Panc1 (cell line): ENCODE measurements around the gene EGFR. TPM values are rescaled to one million over a fixed set of nuclear protein-coding genes. Genes with fewer than 3 reads are reported as not detected.

Source experiments
- ATAC-seq: fragments of 200-7000 bp; cut with Tn5 transposase; 2 replicates; pipeline ENCODE4 v1.9.1; 2020; ENCODE audit warnings: mild to moderate bottlenecking, moderate library complexity
- BruUV-seq: library from RNA; stranded (reverse); fragments of 400-500 nt; replicated peaks from 2 replicates; lab custom pipeline; 2021; lab: Mats Ljungman, UMichigan
- CTCF ChIA-PET: fragments of 300-600 bp; sonication (Branson Sonifier 250); formaldehyde crosslinking; loops from one replicate; lab custom pipeline; 2022; ENCODE audit warnings: antibody characterized with exemption; lab: Charles Lee
- POLR2A ChIA-PET: fragments of 300-600 bp; sonication (Branson Sonifier 250); formaldehyde crosslinking; loops from one replicate; lab custom pipeline; 2022; ENCODE audit warnings: antibody characterized with exemption; lab: Charles Lee
- DNase-seq: peaks from one replicate; pipeline ENCODE4 v3.0.0-alpha.2; 2010; ENCODE audit warnings: low read depth, low spot score
- H3K27ac ChIP-seq: 2 replicates; pipeline ENCODE4 v1.5.1; 2011; ENCODE audit warnings: mild to moderate bottlenecking, low read length, inconsistent platforms
- H3K27me3 ChIP-seq: fragments of 200-500 bp; sonication (Bioruptor generic); 2 replicates; pipeline ENCODE4 v1.6.0; 2014; ENCODE audit warnings: low read length, inconsistent platforms; ENCODE audit not compliant: control insufficient read depth, insufficient read depth
- H3K36me3 ChIP-seq: fragments of 200-500 bp; sonication (Bioruptor generic); 2 replicates; pipeline ENCODE4 v1.5.1; 2014; ENCODE audit warnings: inconsistent platforms, mild to moderate bottlenecking, low read length, moderate library complexity; ENCODE audit not compliant: control insufficient read depth, insufficient read depth
- H3K4me1 ChIP-seq: 2 replicates; pipeline ENCODE4 v1.5.1; 2011; ENCODE audit warnings: inconsistent platforms, mild to moderate bottlenecking, low read length, moderate library complexity; ENCODE audit not compliant: control insufficient read depth, insufficient read depth
- H3K4me3 ChIP-seq, 2 experiments: 2 replicates each; pipeline ENCODE4 v1.5.1; 2011 to 2012; ENCODE audit warnings: low read depth in 2 of 2, low read length in 2 of 2, mild to moderate bottlenecking in 2 of 2, inconsistent platforms in 1 of 2, moderate library complexity in 1 of 2
- H3K9me3 ChIP-seq: fragments of 200-500 bp; sonication (Bioruptor generic); 2 replicates; pipeline ENCODE4 v1.5.1; 2014; ENCODE audit warnings: low read depth, mild to moderate bottlenecking, inconsistent platforms, low read length, moderate library complexity; ENCODE audit not compliant: control insufficient read depth, insufficient read depth
- POLR2AphosphoS5 ChIP-seq: IDR thresholded peaks from 2 replicates; pipeline ENCODE4 v1.6.1; 2012; ENCODE audit warnings: mild to moderate bottlenecking, low read depth, low read length, moderate library complexity
- SIN3A ChIP-seq: IDR thresholded peaks from 2 replicates; pipeline ENCODE4 v1.6.1; 2012; ENCODE audit warnings: low read depth, mild to moderate bottlenecking, low read length, moderate library complexity, borderline replicate concordance; ENCODE audit not compliant: insufficient read depth
- TCF7L2 ChIP-seq: IDR thresholded peaks from 2 replicates; pipeline ENCODE4 v1.6.1; 2011; ENCODE audit warnings: mild to moderate bottlenecking, low read depth, low read length, inconsistent platforms
- in situ Hi-C: cut with HindIII; loops from 2 replicates; pipeline ENCODE4 v1.10.0; 2016; ENCODE audit warnings: low sequenced_read_pairs, low pct_unique_long_range_greater_than_20kb
- intact Hi-C: fragments of 100-400 bp; cut with micrococcal nuclease; formaldehyde crosslinking; loops from one replicate; pipeline ENCODE4 v1.10.0; 2022; ENCODE audit not compliant: unreplicated experiment
- total RNA-seq: library from RNA; stranded (reverse); gene quantifications from one replicate; pipeline ENCODE4 v1.2.1, GENCODE V29; 2021; ENCODE audit not compliant: unreplicated experiment
- TF ChIP-seq, protein P1 (sequence below): fragments of 450-650 bp; IDR thresholded peaks from 2 replicates; pipeline ENCODE4 v1.5.1; 2017; ENCODE audit warnings: mild to moderate bottlenecking
- TF ChIP-seq, protein P2 (sequence below), 2 experiments: IDR thresholded peaks; 2 replicates each; pipeline ENCODE4 v1.6.1; 2011 to 2012; ENCODE audit warnings: low read depth in 2 of 2, control low read depth in 1 of 2, low read length in 1 of 2, mild to moderate bottlenecking in 1 of 2, moderate library complexity in 1 of 2; ENCODE audit not compliant: insufficient read depth in 1 of 2

Gene EGFR
- total RNA-seq, 1 experiment from 2014 or later, result 156 TPM

DNA sequence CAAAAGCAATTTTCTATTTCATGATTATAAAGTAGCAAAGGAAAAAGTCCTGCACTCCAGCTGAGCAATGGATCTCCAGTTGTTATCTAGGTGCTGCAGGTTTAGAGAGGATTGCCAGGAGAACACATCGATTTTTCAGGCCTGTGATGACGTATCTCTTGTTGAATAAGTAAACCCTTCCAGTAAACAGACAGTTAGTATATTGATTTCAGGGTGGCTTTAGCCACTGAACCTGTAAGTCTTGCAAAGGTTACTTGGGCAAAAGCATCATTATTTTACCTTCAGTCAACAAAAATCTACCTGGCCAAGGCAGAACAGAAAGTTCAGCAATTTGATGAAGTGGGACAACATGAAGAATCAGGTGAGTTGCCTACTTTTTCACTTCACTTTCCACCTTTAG lies 12.3 kb downstream of the EGFR start:
- TF ChIP-seq, protein P1, sequence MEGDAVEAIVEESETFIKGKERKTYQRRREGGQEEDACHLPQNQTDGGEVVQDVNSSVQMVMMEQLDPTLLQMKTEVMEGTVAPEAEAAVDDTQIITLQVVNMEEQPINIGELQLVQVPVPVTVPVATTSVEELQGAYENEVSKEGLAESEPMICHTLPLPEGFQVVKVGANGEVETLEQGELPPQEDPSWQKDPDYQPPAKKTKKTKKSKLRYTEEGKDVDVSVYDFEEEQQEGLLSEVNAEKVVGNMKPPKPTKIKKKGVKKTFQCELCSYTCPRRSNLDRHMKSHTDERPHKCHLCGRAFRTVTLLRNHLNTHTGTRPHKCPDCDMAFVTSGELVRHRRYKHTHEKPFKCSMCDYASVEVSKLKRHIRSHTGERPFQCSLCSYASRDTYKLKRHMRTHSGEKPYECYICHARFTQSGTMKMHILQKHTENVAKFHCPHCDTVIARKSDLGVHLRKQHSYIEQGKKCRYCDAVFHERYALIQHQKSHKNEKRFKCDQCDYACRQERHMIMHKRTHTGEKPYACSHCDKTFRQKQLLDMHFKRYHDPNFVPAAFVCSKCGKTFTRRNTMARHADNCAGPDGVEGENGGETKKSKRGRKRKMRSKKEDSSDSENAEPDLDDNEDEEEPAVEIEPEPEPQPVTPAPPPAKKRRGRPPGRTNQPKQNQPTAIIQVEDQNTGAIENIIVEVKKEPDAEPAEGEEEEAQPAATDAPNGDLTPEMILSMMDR, result no peak
- TF ChIP-seq SIN3A, result no peak
- TF ChIP-seq, protein P2, sequence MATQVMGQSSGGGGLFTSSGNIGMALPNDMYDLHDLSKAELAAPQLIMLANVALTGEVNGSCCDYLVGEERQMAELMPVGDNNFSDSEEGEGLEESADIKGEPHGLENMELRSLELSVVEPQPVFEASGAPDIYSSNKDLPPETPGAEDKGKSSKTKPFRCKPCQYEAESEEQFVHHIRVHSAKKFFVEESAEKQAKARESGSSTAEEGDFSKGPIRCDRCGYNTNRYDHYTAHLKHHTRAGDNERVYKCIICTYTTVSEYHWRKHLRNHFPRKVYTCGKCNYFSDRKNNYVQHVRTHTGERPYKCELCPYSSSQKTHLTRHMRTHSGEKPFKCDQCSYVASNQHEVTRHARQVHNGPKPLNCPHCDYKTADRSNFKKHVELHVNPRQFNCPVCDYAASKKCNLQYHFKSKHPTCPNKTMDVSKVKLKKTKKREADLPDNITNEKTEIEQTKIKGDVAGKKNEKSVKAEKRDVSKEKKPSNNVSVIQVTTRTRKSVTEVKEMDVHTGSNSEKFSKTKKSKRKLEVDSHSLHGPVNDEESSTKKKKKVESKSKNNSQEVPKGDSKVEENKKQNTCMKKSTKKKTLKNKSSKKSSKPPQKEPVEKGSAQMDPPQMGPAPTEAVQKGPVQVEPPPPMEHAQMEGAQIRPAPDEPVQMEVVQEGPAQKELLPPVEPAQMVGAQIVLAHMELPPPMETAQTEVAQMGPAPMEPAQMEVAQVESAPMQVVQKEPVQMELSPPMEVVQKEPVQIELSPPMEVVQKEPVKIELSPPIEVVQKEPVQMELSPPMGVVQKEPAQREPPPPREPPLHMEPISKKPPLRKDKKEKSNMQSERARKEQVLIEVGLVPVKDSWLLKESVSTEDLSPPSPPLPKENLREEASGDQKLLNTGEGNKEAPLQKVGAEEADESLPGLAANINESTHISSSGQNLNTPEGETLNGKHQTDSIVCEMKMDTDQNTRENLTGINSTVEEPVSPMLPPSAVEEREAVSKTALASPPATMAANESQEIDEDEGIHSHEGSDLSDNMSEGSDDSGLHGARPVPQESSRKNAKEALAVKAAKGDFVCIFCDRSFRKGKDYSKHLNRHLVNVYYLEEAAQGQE (IDR thresholded peaks at IDR 0.05; ENCODE audit: insufficient read depth in 1 of 2, low read depth in 2 of 2, low read length in 1 of 2), result no peak
- TF ChIP-seq POLR2AphosphoS5, result no peak
- no peak for TF ChIP-seq TCF7L2
- H3K27me3 ChIP-seq, result no peaks in the 10 kb centered on the region
- intact Hi-C loops (no loop called here), in situ Hi-C loops (no loop called here)
- ChIA-PET CTCF (no interaction called here), POLR2A (no interaction called here)
- peaks cover 4% of the 10 kb centered on the region; the same call in 1 of the 2 replicates for H3K36me3 ChIP-seq
- H3K27ac ChIP-seq, result peak overlapping the region; percentile 40; the same call in 1 of the 2 replicates
- peaks cover 73% of the 10 kb centered on the region for H3K4me1 ChIP-seq
- ATAC-seq, result no peak
- H3K9me3 ChIP-seq, result no peaks in the 10 kb centered on the region
- no peak overlapping the region for H3K4me3 ChIP-seq
- no peak for DNase-seq
- TSS peak; percentile 4 for BruUV-seq

DNA sequence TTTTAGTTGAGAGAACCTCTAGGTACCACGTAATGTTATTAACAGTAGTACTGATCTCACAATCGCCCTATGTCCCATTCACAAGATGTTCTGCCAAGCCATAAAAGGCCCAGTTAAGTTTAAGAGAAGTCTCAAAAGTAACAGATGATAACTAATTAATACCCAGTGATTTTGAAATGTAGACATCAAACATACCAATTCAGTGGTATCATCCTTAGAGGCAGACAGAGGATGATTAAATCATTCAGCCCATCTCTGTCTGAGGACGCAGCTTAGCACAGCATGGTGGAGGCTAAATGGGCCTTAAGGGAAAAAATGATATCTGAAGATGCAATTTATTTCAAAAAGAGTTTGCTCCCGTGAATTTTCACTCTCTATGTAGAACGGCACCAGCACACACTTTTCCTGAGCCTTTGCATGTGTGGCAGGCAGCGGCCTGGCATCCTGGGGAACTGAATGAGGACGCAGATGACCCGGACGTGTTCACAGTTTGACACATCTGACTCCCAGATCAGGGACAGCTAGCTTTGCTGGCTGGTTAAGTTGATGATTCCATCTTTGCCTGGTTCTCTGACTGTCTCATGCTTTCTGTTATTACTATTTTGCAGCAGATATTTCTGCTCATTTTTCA lies 13.4 kb downstream of the EGFR start:
- DNase-seq (no peak), ATAC-seq (no peak)
- TF ChIP-seq TCF7L2, result no peak
- Histone ChIP-seq H3K9me3 (no peaks in the 10 kb centered on the region), H3K27ac (peak overlapping the region; percentile 31; the same call in 1 of the 2 replicates), H3K36me3 (peaks cover 4% of the 10 kb centered on the region; the same call in 1 of the 2 replicates), H3K4me3 (no peak overlapping the region), H3K4me1 (peaks cover 68% of the 10 kb centered on the region), H3K27me3 (no peaks in the 10 kb centered on the region)
- BruUV-seq, result no TSS peak
- CTCF ChIA-PET, result no interaction called here
- intact Hi-C loops (no loop called here), in situ Hi-C loops (no loop called here)
- POLR2A ChIA-PET, result no interaction called here

DNA sequence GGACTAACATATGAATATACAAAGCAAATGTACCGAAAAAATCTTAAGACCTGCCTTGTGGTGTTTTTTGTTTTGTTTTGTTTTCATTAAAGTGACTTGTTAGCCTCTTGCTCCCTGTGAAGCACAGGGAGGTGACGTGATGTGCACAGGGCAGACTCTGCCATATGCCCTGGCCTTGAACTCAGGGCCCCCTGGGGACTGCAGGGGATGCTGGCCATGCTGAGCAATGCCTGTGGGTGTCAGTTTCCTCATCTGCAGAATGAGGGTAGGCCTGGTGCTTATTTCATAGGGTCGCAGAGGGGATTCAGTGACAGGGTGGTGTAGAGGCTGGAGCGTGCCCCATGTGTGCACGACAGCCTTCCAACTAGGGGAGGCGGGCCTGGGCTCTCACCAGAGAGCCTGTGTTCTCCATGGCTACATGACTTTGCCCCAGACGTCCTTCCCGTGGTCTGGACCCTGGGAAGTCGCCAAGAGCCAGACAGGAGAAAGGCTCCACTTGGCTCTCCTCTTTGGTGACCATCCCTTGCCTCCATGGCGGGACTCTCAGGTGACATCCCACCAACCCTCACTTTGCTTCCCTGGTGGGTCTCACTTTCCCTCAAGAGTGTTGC lies 14.5 kb downstream of the EGFR start:
- Histone ChIP-seq H3K9me3 (no peaks in the 10 kb centered on the region), H3K36me3 (peaks cover 2% of the 10 kb centered on the region; the same call in 1 of the 2 replicates), H3K27ac (no peak overlapping the region), H3K27me3 (no peaks in the 10 kb centered on the region), H3K4me1 (peaks cover 60% of the 10 kb centered on the region), H3K4me3 (no peak overlapping the region)
- TF ChIP-seq, protein P2 (IDR thresholded peaks at IDR 0.05; ENCODE audit: insufficient read depth in 1 of 2, low read depth in 2 of 2, low read length in 1 of 2), result no peak
- no peak for TF ChIP-seq TCF7L2
- TF ChIP-seq SIN3A, result no peak
- no peak for TF ChIP-seq POLR2AphosphoS5
- TF ChIP-seq, protein P1, result no peak
- intact Hi-C loops (no loop called here), in situ Hi-C loops (no loop called here)
- no TSS peak for BruUV-seq
- no peak for DNase-seq
- peak; percentile 49 for ATAC-seq
- CTCF ChIA-PET, result no interaction called here
- POLR2A ChIA-PET, result no interaction called here
